PC-3 (cell line): ENCODE data around the gene SLC12A8. TPM values are rescaled to one million over a fixed set of nuclear protein-coding genes. Genes with fewer than 3 reads are reported as not detected.

Experiments
- ATAC-seq: fragments of 200-7000 bp; cut with Tn5 transposase; 2 replicates; pipeline ENCODE4 v1.9.1; 2020; ENCODE audit warnings: mild to moderate bottlenecking, moderate library complexity
- BruUV-seq: library from RNA; stranded (reverse); fragments of 400-500 nt; replicated peaks from 2 replicates; lab custom pipeline; 2021; lab: Mats Ljungman, UMichigan
- CTCF ChIA-PET: fragments of 300-600 bp; sonication (Branson Sonifier 250); formaldehyde crosslinking; loops from one replicate; lab custom pipeline; 2022; ENCODE audit warnings: antibody characterized with exemption; lab: Charles Lee
- POLR2A ChIA-PET: fragments of 300-600 bp; sonication (Branson Sonifier 250); formaldehyde crosslinking; loops from one replicate; lab custom pipeline; 2022; ENCODE audit warnings: antibody characterized with exemption; ENCODE audit not compliant: unreplicated experiment; lab: Charles Lee
- DNase-seq: peaks from one replicate; pipeline ENCODE4 v3.0.0-alpha.2; 2015
- H2AFZ ChIP-seq: fragments of 300-600 bp; sonication (generic); 2 replicates; pipeline ENCODE4 v1.6.0; 2016; ENCODE audit warnings: antibody characterized with exemption, low read length
- H3F3A ChIP-seq: fragments of 300-600 bp; sonication (generic); one replicate; pipeline ENCODE4 v1.6.0; 2017; ENCODE audit warnings: antibody characterized with exemption, low read length, control low read depth, mild to moderate bottlenecking; ENCODE audit not compliant: unreplicated experiment
- H3K27ac ChIP-seq: fragments of 300-600 bp; sonication (generic); 2 replicates; pipeline ENCODE4 v1.5.1; 2016; ENCODE audit warnings: mild to moderate bottlenecking, low read length
- H3K27me3 ChIP-seq: fragments of 300-600 bp; sonication (generic); 2 replicates; pipeline ENCODE4 v1.6.1; 2016; ENCODE audit warnings: low read length, mixed read lengths
- H3K36me3 ChIP-seq: fragments of 300-600 bp; sonication (generic); 2 replicates; pipeline ENCODE4 v1.6.1; 2016; ENCODE audit warnings: low read depth, mixed run types, low read length, mixed read lengths
- H3K4me1 ChIP-seq: fragments of 300-600 bp; sonication (generic); 2 replicates; pipeline ENCODE4 v1.5.1; 2016; ENCODE audit warnings: low read length; ENCODE audit not compliant: insufficient read depth
- H3K4me2 ChIP-seq: fragments of 300-600 bp; sonication (generic); 2 replicates; pipeline ENCODE4 v1.6.0; 2016; ENCODE audit warnings: low read length
- H3K4me3 ChIP-seq: fragments of 300-600 bp; sonication (generic); 2 replicates; pipeline ENCODE4 v1.5.1; 2016; ENCODE audit warnings: mild to moderate bottlenecking, low read length, mixed read lengths
- H3K79me2 ChIP-seq: fragments of 300-600 bp; sonication (generic); 2 replicates; pipeline ENCODE4 v1.6.1; 2017; ENCODE audit warnings: low read length, mixed read lengths
- H3K9ac ChIP-seq: fragments of 300-600 bp; sonication (generic); 2 replicates; pipeline ENCODE4 v1.6.0; 2016; ENCODE audit warnings: mild to moderate bottlenecking, low read length
- H3K9me2 ChIP-seq: fragments of 300-600 bp; sonication (generic); replicated peaks from 2 replicates; pipeline ENCODE4 v1.6.1; 2016; ENCODE audit warnings: mixed run types, low read length, mixed read lengths
- H3K9me3 ChIP-seq: fragments of 300-600 bp; sonication (generic); 2 replicates; pipeline ENCODE4 v1.6.1; 2016; ENCODE audit warnings: low read length, mixed read lengths
- H4K20me1 ChIP-seq: fragments of 300-600 bp; sonication (generic); 2 replicates; pipeline ENCODE4 v1.6.1; 2016; ENCODE audit warnings: low read length, mixed read lengths
- CTCF ChIP-seq: fragments of 300-600 bp; sonication (generic); conservative IDR thresholded peaks from 2 replicates; pipeline ENCODE4 v1.5.1; 2017; ENCODE audit warnings: antibody characterized with exemption, low read depth, mild to moderate bottlenecking, low read length
- EZH2 ChIP-seq: fragments of 300-600 bp; sonication (generic); IDR thresholded peaks from one replicate; pipeline ENCODE4 v1.6.1; 2017; ENCODE audit warnings: antibody characterized with exemption, mild to moderate bottlenecking, low read length; ENCODE audit not compliant: unreplicated experiment
- EZH2phosphoT487 ChIP-seq: fragments of 300-600 bp; sonication (generic); IDR thresholded peaks from 2 replicates; pipeline ENCODE4 v1.6.1; 2018; ENCODE audit warnings: mild to moderate bottlenecking, antibody characterized with exemption, low read length, borderline replicate concordance
- intact Hi-C: fragments of 100-400 bp; cut with micrococcal nuclease; formaldehyde crosslinking; loops from 2 replicates; pipeline ENCODE4 v1.9.0; 2023
- total RNA-seq: library from RNA; depleted of rRNA; stranded (reverse); fragments of >200 nt; gene quantifications from 2 replicates; pipeline ENCODE4 v1.2.3, GENCODE V29; 2014

SLC12A8 gene
- total RNA-seq, 1 experiment from 2014 or later, result 11.0 TPM

GRCh38 chr3:125054449-125055329, 157.9 kb downstream of the SLC12A8 start:
- ATAC-seq, result peak; percentile 12; the same call in 1 of the 2 replicates
- Histone ChIP-seq H3K9me2 (no peaks in the 10 kb centered on the region), H2AFZ (peak overlapping the region; percentile 76), H3K4me2 (peak overlapping the region; percentile 98), H4K20me1 (no peaks in the 10 kb centered on the region), H3K9me3 (no peaks in the 10 kb centered on the region), H3K4me1 (peaks cover 56% of the 10 kb centered on the region), H3K27me3 (no peaks in the 10 kb centered on the region), H3K9ac (peak overlapping the region; percentile 17; the same call in 1 of the 2 replicates), H3K79me2 (0 out of 2 replicates have a peak, but pooled peaks cover 4% of the 10 kb centered on the region), H3F3A (peaks cover 3% of the 10 kb centered on the region), H3K4me3 (peak overlapping the region; percentile 83), H3K27ac (no peak overlapping the region), H3K36me3 (no peaks in the 10 kb centered on the region)
- ChIA-PET CTCF (no interaction called here), POLR2A (no interaction called here)
- peak; percentile 38 for DNase-seq
- TSS peak; percentile 63 for BruUV-seq
- TF ChIP-seq CTCF (0 out of 2 replicates have a peak, but pooled peaks have one; percentile 10), EZH2 (no peak)
- intact Hi-C loops, result loop anchor here (5.0 to 10.0 kb wide), 4 partner anchors 42 to 380 kb away; partner anchors contain the start of gene ZNF148

- H3K9ac ChIP-seq, result no peak overlapping the region
- intact Hi-C loops, result loop anchor here (5.0 to 10.0 kb wide), 3 partner anchors 42 to 381 kb away; partner anchors contain the start of gene ZNF148
- peak overlapping the region; percentile 76; the same call in 1 of the 2 replicates for H2AFZ ChIP-seq
- peak overlapping the region; percentile 83 for H3K4me3 ChIP-seq
- ChIA-PET CTCF (no interaction called here), POLR2A (no interaction called here)
- H3K4me1 ChIP-seq, result peaks cover 52% of the 10 kb centered on the region
- DNase-seq, result no peak
- H3K9me3 ChIP-seq, result no peaks in the 10 kb centered on the region
- H3K4me2 ChIP-seq, result peak overlapping the region; percentile 98
- no peaks in the 10 kb centered on the region for H4K20me1 ChIP-seq
- no peak for TF ChIP-seq EZH2phosphoT487
- TF ChIP-seq CTCF, result no peak
- TF ChIP-seq EZH2, result no peak
- no peaks in the 10 kb centered on the region for H3K9me2 ChIP-seq
- ATAC-seq, result no peak
- H3K27me3 ChIP-seq, result no peaks in the 10 kb centered on the region
- H3K36me3 ChIP-seq, result no peaks in the 10 kb centered on the region
- no peak overlapping the region for H3K27ac ChIP-seq
- H3K79me2 ChIP-seq, result 0 out of 2 replicates have a peak, but pooled peaks cover 4% of the 10 kb centered on the region
- peaks cover 3% of the 10 kb centered on the region for H3F3A ChIP-seq
- BruUV-seq, result no TSS peak
Measured at GRCh38 chr3:125054062-125054448, 158.5 kb downstream of the SLC12A8 start.
